Measurements from ENCODE around the gene PRR12. TPM values are rescaled to one million over a fixed set of nuclear protein-coding genes. Genes with fewer than 3 reads are reported as not detected.

The PRR12 gene
- total and polyA plus RNA-seq, 9 of the 15 experiments (the other 6 are each of a cell fraction or from before 2014, with no cell fraction given), result 0.01 to 21.1 (median 0.98) TPM

- no peaks in the 10 kb centered on the region for H3K9me1 ChIP-seq (ENCODE audit: control insufficient read depth, insufficient read depth, low read length)
- FAIRE-seq (no peak), ATAC-seq (no peak), DNase-seq (ENCODE audit: extremely low read depth in 1 of 4, low spot score in 3 of 4) (no peak)
- no peak overlapping the region for H3K27ac ChIP-seq (ENCODE audit: extremely low read depth, low read depth, low read length)
- no peaks in the 10 kb centered on the region; the same call in 1 of the 2 replicates for H3K9me3 ChIP-seq (replicated peaks; ENCODE audit: control insufficient read depth, insufficient read depth, low read depth, low read length)
- no CpG with 5 or more reads among the region's 110 CpGs for WGBS (ENCODE audit: insufficient coverage, low coverage, missing lambda C conversion rate)
- no peak overlapping the region for H3K4me2 ChIP-seq (ENCODE audit: insufficient read depth, low read length)
- H3K4me3 ChIP-seq, result no peak overlapping the region
- no peak overlapping the region for H2AFZ ChIP-seq (ENCODE audit: low read depth, low read length)
- H3K4me1 ChIP-seq (replicated peaks in 1 of 2; ENCODE audit: control insufficient read depth in 2 of 2, insufficient read depth in 2 of 2, low read length in 2 of 2), result peaks cover 0 to 3% of the 10 kb centered on the region in 2 experiments; a peak in 2 of 5 replicates
- intact Hi-C loops (cut with micrococcal nuclease) (no loop called here), in situ Hi-C loops (cut with MboI) (no loop called here)
- BruUV-seq (replicated peaks), result no TSS peak
- H3K79me2 ChIP-seq (ENCODE audit: control insufficient read depth, insufficient read depth, low read length), result peaks cover 4% of the 10 kb centered on the region; the same call in 1 of the 3 replicates
- CTCF ChIA-PET (ENCODE audit: low intra/inter-chr PET ratio), result no interaction called here
- H4K20me1 ChIP-seq (replicated peaks; ENCODE audit: control insufficient read depth, insufficient read depth, low read length), result 0 out of 2 replicates have a peak, but pooled peaks cover 4% of the 10 kb centered on the region
- H3K27me3 ChIP-seq (ENCODE audit: control insufficient read depth in 2 of 2, insufficient read depth in 2 of 2, low read length in 2 of 2), result no peaks in the 10 kb centered on the region
- H3K9ac ChIP-seq (ENCODE audit: insufficient read depth in 1 of 2, low read depth in 2 of 2, low read length in 2 of 2), result no peak overlapping the region
- POLR2A ChIA-PET, result no interaction called here
- H3K36me3 ChIP-seq (ENCODE audit: control insufficient read depth, insufficient read depth, low read length), result peaks cover 79% of the 10 kb centered on the region; the same call in 2 of the 3 replicates
- TF ChIP-seq BHLHE40 (IDR thresholded peaks at IDR 0.05; ENCODE audit: low read length) (no peak), ZBTB33 (CRISPR knock-in tag; IDR thresholded peaks at IDR 0.05) (peak; percentile 78; the same call in 1 of the 2 replicates), SP1 (CRISPR knock-in tag; IDR thresholded peaks at IDR 0.05) (no peak), RBFOX2 (IDR thresholded peaks at IDR 0.05; ENCODE audit: low read depth, low read length) (0 out of 2 replicates have a peak, but pooled peaks have one; percentile 5), E2F8 (IDR thresholded peaks at IDR 0.05; ENCODE audit: low read depth, partially characterized antibody) (no peak)
- TF ChIP-seq, protein P1, sequence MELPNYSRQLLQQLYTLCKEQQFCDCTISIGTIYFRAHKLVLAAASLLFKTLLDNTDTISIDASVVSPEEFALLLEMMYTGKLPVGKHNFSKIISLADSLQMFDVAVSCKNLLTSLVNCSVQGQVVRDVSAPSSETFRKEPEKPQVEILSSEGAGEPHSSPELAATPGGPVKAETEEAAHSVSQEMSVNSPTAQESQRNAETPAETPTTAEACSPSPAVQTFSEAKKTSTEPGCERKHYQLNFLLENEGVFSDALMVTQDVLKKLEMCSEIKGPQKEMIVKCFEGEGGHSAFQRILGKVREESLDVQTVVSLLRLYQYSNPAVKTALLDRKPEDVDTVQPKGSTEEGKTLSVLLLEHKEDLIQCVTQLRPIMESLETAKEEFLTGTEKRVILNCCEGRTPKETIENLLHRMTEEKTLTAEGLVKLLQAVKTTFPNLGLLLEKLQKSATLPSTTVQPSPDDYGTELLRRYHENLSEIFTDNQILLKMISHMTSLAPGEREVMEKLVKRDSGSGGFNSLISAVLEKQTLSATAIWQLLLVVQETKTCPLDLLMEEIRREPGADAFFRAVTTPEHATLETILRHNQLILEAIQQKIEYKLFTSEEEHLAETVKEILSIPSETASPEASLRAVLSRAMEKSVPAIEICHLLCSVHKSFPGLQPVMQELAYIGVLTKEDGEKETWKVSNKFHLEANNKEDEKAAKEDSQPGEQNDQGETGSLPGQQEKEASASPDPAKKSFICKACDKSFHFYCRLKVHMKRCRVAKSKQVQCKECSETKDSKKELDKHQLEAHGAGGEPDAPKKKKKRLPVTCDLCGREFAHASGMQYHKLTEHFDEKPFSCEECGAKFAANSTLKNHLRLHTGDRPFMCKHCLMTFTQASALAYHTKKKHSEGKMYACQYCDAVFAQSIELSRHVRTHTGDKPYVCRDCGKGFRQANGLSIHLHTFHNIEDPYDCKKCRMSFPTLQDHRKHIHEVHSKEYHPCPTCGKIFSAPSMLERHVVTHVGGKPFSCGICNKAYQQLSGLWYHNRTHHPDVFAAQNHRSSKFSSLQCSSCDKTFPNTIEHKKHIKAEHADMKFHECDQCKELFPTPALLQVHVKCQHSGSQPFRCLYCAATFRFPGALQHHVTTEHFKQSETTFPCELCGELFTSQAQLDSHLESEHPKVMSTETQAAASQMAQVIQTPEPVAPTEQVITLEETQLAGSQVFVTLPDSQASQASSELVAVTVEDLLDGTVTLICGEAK (IDR thresholded peaks at IDR 0.05), result no peak
- TF ChIP-seq, protein P1 (CRISPR knock-in tag; IDR thresholded peaks at IDR 0.05), result no peak
Measured at GRCh38 chr19:49651820-49652550, 61.0 kb downstream of the PRR12 start.

All from K562 (cell line).